SH-SY5Y (cell line): ENCODE results near the gene ETFA.

Experiments used
- GATA2 ChIP-seq: IDR thresholded peaks from 2 replicates; pipeline ENCODE4 v1.6.1; 2011; ENCODE audit warnings: mild to moderate bottlenecking, low read depth, low read length
- GATA3 ChIP-seq: IDR thresholded peaks from 2 replicates; pipeline ENCODE4 v1.6.1; 2011; ENCODE audit warnings: low read depth, mild to moderate bottlenecking, low read length, moderate library complexity

- TF ChIP-seq GATA3 (no peak), GATA2 (no peak)
Observed at GRCh38 chr15:76198456-76199105, 112.7 kb downstream of the ETFA start.
